Anterior cingulate cortex (tissue), 58 donors: ENCODE data around the gene DNAAF1.

ENCODE experiments used
- DNase-seq, 58 donors: peaks; one replicate each; lab custom pipeline; 2025; lab: John Stamatoyannopoulos, UW

The DNAAF1 gene

DNA sequence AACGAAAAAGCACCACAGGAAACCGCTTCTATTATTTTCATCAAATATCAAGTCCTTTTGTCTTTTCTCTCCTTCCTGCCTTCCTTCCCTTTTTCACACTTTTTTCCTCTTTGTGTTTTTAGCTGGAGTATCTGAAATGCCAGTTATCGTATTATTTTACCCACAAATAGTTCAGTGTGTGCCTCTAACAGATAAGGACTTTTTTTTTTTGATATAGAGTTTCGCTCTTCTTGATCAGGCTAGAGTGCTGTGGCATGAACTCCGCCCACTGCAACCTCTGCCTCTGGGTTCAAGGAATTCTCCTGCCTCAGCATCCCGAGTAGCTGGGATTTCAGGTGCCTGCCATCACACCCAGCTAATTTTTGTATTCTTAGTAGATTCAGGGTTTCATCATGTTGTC, 10.7 kb downstream of the DNAAF1 start:
- no peak for DNase-seq

DNA sequence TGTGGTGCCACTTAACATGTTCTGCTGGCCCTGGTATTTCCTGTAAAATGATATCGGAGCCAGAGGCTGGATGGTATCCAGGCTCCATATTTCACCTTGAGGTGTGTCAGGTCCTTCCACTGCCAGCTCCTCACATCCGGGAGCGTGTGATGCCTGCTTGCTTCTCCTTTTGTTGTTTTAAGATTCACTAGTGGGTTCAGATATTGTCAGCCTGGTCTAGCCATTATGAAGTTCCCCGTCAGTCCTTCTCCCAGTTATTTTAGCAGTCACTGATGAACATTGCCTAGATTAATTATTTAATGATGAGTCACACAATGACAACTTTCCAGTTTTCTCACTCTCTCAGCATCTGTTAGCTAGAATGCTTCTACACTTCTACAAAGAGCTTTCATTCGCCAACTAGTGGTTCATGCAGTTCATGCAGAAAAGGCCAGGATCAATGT, 11.3 kb downstream of the DNAAF1 start:
- DNase-seq = no peak

DNA sequence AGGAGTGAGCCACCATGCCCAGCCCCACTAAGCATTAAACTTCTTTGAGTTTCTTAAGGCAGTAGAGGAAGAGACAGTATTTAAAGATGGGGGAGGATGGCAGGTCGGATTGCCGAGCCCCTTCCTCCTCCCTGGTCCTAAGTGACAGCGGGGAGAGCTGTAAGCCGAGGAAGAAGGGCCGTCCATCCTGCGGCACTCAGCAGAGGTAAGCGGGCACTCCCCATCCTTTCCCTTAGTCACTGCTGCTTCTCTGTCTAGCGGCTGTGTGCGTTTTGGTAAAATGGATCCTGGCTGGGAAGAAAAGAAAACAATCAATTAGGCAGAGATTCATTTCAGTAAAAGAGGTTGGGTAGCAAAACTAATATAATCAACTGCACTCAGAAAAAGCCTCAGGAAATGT, 13.9 kb downstream of the DNAAF1 start:
- DNase-seq = no peak

- no peak for DNase-seq
Measured at GRCh38 chr16:84159800-84160199, 14.7 kb downstream of the DNAAF1 start.

- DNase-seq = no peak
Measured at GRCh38 chr16:84161037-84161436, 15.9 kb downstream of the DNAAF1 start.

DNA sequence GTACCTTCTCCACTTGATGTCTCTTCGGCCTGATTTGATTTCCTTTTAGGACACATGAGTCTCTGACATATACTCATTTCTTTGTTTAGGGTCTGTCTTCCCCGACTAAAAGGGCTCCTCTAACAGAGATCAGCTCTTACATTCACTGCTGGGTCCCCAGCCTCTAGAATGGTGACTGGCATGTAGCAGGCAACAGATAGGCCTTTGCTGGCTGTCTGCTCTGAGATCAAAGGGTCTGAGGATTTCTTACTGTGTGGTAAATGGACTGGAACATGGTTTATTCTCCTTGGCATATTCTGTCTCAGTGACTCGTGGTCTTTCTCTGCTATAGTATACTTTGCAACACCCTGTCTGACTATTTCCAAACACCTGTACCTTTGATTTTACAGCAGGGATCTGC, 16.7 kb downstream of the DNAAF1 start:
- DNase-seq = no peak

DNA sequence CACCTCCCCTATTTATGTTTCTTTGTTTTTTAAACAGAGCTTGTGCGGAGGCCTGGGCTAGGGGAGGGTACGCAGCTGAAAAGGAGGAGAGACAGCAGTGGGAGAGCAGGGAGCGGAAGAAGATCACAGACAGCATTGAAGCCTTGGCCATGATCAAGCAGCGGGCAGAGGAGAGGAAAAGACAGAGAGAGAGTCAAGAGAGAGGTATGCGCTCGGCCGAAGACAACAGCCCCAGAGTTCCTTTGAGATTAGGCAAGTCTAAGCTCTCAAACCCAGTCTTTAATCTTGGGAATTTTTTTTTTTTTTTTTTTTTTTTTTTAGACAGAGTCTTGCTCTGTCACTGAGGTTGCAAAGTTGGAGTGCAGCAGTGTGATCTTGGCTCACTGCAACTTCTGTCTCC, 20.6 kb downstream of the DNAAF1 start:
- DNase-seq = no peak

DNA sequence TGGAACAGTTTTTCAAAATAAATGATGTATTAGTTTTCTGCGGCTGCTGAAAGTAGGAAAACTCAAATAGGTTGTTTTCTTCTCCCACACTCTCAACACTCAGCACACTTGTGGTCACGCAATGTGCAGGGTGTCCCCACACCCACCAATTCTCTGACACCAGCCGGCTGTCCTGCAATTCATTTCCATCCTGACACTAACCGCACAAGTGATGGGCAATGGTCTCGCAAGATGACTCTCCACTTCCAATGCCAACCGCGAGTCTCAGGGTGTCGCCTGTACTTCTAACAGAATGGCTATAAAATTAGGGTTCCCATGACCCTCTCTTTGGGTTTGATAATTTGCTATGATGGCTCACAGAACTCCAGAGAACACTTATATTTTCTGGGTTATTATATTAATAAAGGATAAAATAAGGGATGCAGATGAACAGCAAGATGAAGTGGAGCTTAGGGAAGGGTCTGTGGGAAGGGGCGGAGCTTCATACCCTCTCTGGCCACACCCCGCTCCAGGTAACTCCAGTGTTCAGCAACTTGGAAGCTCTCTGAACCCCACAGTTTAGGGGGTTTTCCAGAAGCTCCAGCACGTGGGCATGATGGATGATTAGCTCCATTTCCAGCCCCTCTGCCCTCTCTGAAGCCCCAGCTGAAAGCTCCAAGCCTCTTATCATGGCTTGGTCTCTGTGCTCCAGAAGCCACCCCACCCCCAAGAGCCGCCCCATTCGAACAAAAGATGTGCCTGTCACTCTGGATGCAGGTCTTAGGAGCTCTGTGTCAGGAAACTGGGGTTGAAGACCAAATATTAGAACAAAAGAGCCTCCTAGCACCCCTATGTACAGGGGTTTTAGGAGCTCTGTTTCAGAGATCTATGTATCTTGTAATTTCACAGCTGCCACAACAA, 21.9 kb downstream of the DNAAF1 start:
- no peak for DNase-seq

GRCh38 chr16:84169765-84170310, 24.7 kb downstream of the DNAAF1 start:
- DNase-seq = no peak

- no peak for DNase-seq
Measured at GRCh38 chr16:84174396-84174795, 29.3 kb downstream of the DNAAF1 start.

GRCh38 chr16:84175350-84176081, 30.4 kb downstream of the DNAAF1 start:
- peak in 15 of 58 donors; percentile 10 to 58 (median 18) for DNase-seq

GRCh38 chr16:84176192-84177053, 31.3 kb downstream of the DNAAF1 start:
- no peak for DNase-seq

GRCh38 chr16:84177741-84178073, 32.6 kb downstream of the DNAAF1 start:
- DNase-seq = peak in 8 of 58 donors; percentile 8 to 47 (median 20)

GRCh38 chr16:84178146-84178765, 33.1 kb downstream of the DNAAF1 start:
- peak in 1 of 58 donors; percentile 30 for DNase-seq

GRCh38 chr16:84178892-84179611, 33.9 kb downstream of the DNAAF1 start:
- no peak for DNase-seq

GRCh38 chr16:84179612-84180320, 34.7 kb downstream of the DNAAF1 start:
- DNase-seq = no peak

- no peak for DNase-seq
Measured at GRCh38 chr16:84180519-84181140, 35.5 kb downstream of the DNAAF1 start.
